BLaER1 treated with 17β-estradiol and CSF1 and Interleukin-3, amounts not matched to agents 10 nM and 100 nM (cell line): ENCODE results near the gene SHISA9.

Experiments used
- H3K27ac ChIP-seq, 11 experiments: shearing (Covaris generic); formaldehyde crosslinking; 2 replicates each; pipeline ENCODE4 v1.8.1; 2022
- H3K27me3 ChIP-seq, 11 experiments: shearing (Covaris generic); formaldehyde crosslinking; 2 replicates each; pipeline ENCODE4 v1.8.1; 2022
- H3K36me3 ChIP-seq, 11 experiments: shearing (Covaris generic); formaldehyde crosslinking; 2 replicates each; pipeline ENCODE4 v1.8.1; 2022
- H3K4me1 ChIP-seq, 10 experiments: shearing (Covaris generic); formaldehyde crosslinking; 2 replicates each; pipeline ENCODE4 v1.8.1; 2022
- H3K4me2 ChIP-seq, 11 experiments: shearing (Covaris generic); formaldehyde crosslinking; 2 replicates each; pipeline ENCODE4 v1.8.1; 2022
- H3K4me3 ChIP-seq, 10 experiments: shearing (Covaris generic); formaldehyde crosslinking; 2 replicates each; pipeline ENCODE4 v1.8.1; 2022
- H3K9ac ChIP-seq, 11 experiments: shearing (Covaris generic); formaldehyde crosslinking; 2 replicates each; pipeline ENCODE4 v1.8.1; 2022
- H3K9me3 ChIP-seq, 11 experiments: shearing (Covaris generic); formaldehyde crosslinking; replicated peaks in 1 of 11; 2 replicates each; pipeline ENCODE4 v1.8.1; 2022
- H4K20me1 ChIP-seq, 11 experiments: shearing (Covaris generic); formaldehyde crosslinking; 2 replicates each; pipeline ENCODE4 v1.8.1; 2022
- Cebpa-rat ChIP-seq, 11 experiments: shearing (Covaris generic); IDR thresholded peaks; 2 replicates each; pipeline ENCODE4 v1.8.1; 2022

The SHISA9 gene

DNA sequence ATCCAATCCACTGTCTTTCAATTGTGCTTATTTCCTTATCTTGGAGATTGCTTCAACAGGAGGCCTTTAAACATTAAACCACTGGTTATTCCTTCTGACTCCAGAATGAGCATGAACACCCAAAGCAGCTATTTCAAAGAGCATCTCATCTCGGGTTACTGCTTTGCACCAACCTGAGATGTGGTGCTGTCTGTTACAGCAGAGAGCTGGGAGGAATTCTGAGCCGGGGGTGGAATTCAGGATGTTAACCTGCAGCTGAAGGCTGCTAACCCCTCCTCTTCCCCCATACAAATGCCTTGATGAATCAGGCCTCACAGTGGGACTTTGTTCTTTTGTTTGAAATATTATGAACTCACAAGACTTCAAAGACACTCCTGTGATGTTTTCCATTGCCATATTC, 113.1 kb downstream of the SHISA9 start:
- Histone ChIP-seq H3K36me3 (no peaks in the 10 kb centered on the region), H3K4me1 (0 out of 20 replicates have a peak, but pooled peaks cover 0 to 4% (median 0%) of the 10 kb centered on the region in 10 experiments), H3K9me3 (no peaks in the 10 kb centered on the region), H3K27me3 (no peaks in the 10 kb centered on the region), H3K4me3 (no peak overlapping the region), H3K9ac (no peak overlapping the region), H4K20me1 (no peaks in the 10 kb centered on the region), H3K4me2 (no peak overlapping the region), H3K27ac (no peak overlapping the region)
- TF ChIP-seq Cebpa-rat (IDR thresholded peaks at IDR 0.05), result no peak

DNA sequence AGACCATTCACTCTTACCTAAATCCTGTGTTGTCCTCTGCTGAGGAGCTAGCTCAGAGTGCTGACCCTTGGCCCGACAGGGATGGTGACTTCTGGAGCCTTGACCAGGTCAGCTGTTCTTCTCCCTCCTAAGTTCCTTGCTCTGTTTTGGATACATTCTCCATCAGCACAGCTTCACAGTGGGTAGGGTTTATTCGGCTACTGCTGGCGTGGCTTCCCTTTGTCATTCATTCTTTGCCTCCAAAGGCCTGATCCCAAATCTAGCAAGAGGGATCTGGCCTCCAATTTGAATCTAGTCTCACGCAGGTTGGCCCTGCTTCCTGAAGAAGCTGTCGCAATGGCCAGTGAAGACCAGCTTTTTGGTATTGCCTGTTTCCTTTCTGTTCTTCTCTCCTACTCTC, 116.6 kb downstream of the SHISA9 start:
- TF ChIP-seq Cebpa-rat (IDR thresholded peaks at IDR 0.05), result no peak
- no peak overlapping the region for H3K4me3 ChIP-seq
- H3K4me2 ChIP-seq, result no peak overlapping the region
- H3K36me3 ChIP-seq, result no peaks in the 10 kb centered on the region
- no peak overlapping the region for H3K9ac ChIP-seq
- no peak overlapping the region for H3K27ac ChIP-seq
- no peaks in the 10 kb centered on the region for H3K9me3 ChIP-seq
- no peaks in the 10 kb centered on the region for H3K27me3 ChIP-seq
- no peaks in the 10 kb centered on the region for H4K20me1 ChIP-seq
- H3K4me1 ChIP-seq, result 0 out of 20 replicates have a peak, but pooled peaks cover 0 to 4% (median 0%) of the 10 kb centered on the region in 10 experiments

- Histone ChIP-seq H3K27ac (no peak overlapping the region), H4K20me1 (no peaks in the 10 kb centered on the region), H3K9me3 (peaks cover 0 to 9% (median 0%) of the 10 kb centered on the region in 11 experiments; a peak in 1 of 22 replicates), H3K4me1 (no peaks in the 10 kb centered on the region), H3K4me3 (no peak overlapping the region), H3K4me2 (no peak overlapping the region), H3K36me3 (no peaks in the 10 kb centered on the region), H3K9ac (no peak overlapping the region), H3K27me3 (no peaks in the 10 kb centered on the region)
- TF ChIP-seq Cebpa-rat (IDR thresholded peaks at IDR 0.05), result no peak
These were observed 120.6 kb downstream of the SHISA9 start for GRCh38 chr16:13021996-13022395.

DNA sequence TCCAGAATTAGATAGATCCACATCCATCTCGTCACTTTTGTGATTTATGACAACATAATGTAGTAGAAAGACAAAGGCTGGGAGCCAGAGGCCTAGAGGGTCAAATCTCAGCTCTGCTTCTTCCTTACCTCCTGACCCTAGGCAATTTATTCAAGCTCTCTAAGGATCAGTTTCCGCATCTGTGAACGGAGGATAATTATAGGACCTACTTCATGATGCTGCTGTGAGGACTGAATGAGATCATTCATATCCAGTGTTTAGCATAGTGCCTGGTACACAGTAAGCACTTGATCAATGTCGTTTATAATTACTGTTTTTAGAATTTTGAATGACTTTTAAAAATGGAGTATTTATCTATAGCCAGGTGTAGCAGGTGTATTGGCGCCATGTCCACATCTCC, 128.4 kb downstream of the SHISA9 start:
- H3K27me3 ChIP-seq, result no peaks in the 10 kb centered on the region
- no peak overlapping the region for H3K27ac ChIP-seq
- no peak overlapping the region for H3K4me2 ChIP-seq
- TF ChIP-seq Cebpa-rat (IDR thresholded peaks at IDR 0.05), result no peak
- no peak overlapping the region for H3K4me3 ChIP-seq
- no peak overlapping the region for H3K9ac ChIP-seq
- H3K4me1 ChIP-seq, result no peaks in the 10 kb centered on the region
- H4K20me1 ChIP-seq, result no peaks in the 10 kb centered on the region
- no peaks in the 10 kb centered on the region for H3K36me3 ChIP-seq
- H3K9me3 ChIP-seq, result peaks cover 5 to 29% (median 11%) of the 10 kb centered on the region in 11 experiments; a peak in 16 of 22 replicates

DNA sequence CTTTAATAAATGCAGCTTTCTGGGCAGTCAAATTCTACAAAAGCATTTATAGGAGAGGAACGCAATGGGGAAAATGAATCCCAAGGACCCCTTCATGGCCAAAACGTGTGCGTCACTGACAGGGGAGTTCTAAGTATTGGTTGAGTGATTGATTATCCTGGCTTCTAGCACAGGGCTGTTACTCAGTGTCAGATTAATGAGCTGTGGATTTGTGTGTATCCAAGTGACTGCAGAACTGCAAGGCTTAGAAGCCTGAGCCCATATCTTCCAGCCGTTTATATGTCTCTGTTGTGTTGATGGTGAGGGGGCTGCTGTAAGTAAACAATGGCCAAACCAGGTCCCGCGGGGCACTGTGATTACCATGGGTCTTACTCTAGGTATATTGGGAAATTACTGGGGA, 129.4 kb downstream of the SHISA9 start:
- Histone ChIP-seq H3K9ac (no peak overlapping the region), H3K36me3 (no peaks in the 10 kb centered on the region), H3K9me3 (peaks cover 5 to 29% (median 11%) of the 10 kb centered on the region in 11 experiments; a peak in 16 of 22 replicates), H3K27ac (no peak overlapping the region), H3K4me2 (no peak overlapping the region), H3K27me3 (no peaks in the 10 kb centered on the region), H3K4me1 (no peaks in the 10 kb centered on the region), H4K20me1 (no peaks in the 10 kb centered on the region), H3K4me3 (no peak overlapping the region)
- no peak for TF ChIP-seq Cebpa-rat (IDR thresholded peaks at IDR 0.05)

GRCh38 chr16:13032911-13033310, 131.5 kb downstream of the SHISA9 start:
- H3K4me3 ChIP-seq, result no peak overlapping the region
- no peak overlapping the region for H3K9ac ChIP-seq
- peaks cover 5 to 15% (median 9%) of the 10 kb centered on the region in 11 experiments; a peak in 15 of 22 replicates for H3K9me3 ChIP-seq
- no peak overlapping the region for H3K4me2 ChIP-seq
- H3K27me3 ChIP-seq, result no peaks in the 10 kb centered on the region
- TF ChIP-seq Cebpa-rat (IDR thresholded peaks at IDR 0.05), result no peak
- H3K36me3 ChIP-seq, result no peaks in the 10 kb centered on the region
- no peaks in the 10 kb centered on the region for H4K20me1 ChIP-seq
- H3K4me1 ChIP-seq, result no peaks in the 10 kb centered on the region
- no peak overlapping the region for H3K27ac ChIP-seq

GRCh38 chr16:13036600-13036999, 135.2 kb downstream of the SHISA9 start:
- H3K27ac ChIP-seq, result no peak overlapping the region
- H3K9ac ChIP-seq, result no peak overlapping the region
- no peak for TF ChIP-seq Cebpa-rat (IDR thresholded peaks at IDR 0.05)
- no peaks in the 10 kb centered on the region for H3K27me3 ChIP-seq
- H3K36me3 ChIP-seq, result no peaks in the 10 kb centered on the region
- no peak overlapping the region for H3K4me2 ChIP-seq
- no peaks in the 10 kb centered on the region for H4K20me1 ChIP-seq
- no peak overlapping the region for H3K4me3 ChIP-seq
- no peaks in the 10 kb centered on the region for H3K4me1 ChIP-seq
- H3K9me3 ChIP-seq, result peaks cover 0 to 11% (median 0%) of the 10 kb centered on the region in 11 experiments; a peak in 3 of 22 replicates

DNA sequence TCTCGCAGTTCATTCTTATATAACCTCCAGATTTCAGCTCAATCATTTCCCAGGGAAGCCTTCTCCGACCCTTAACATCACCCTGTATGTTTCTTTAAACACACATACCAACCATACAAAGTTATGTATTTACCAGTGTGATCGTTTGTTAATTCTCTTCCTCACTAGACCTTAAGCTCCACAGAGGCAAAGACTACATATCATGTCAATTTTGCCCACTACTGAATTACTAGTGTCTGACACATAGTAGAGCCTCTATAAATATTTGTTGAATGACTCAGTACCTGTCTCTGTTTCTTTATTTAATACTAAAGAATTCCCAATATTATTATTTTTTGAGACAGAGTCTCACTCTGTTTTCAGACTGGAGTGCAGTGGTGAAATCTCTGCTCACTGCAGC, 137.2 kb downstream of the SHISA9 start:
- Histone ChIP-seq H3K27ac (no peak overlapping the region), H3K9me3 (peaks cover 0 to 11% (median 0%) of the 10 kb centered on the region in 11 experiments; a peak in 4 of 22 replicates), H3K4me3 (no peak overlapping the region), H3K27me3 (no peaks in the 10 kb centered on the region), H3K4me1 (no peaks in the 10 kb centered on the region), H3K4me2 (no peak overlapping the region), H4K20me1 (no peaks in the 10 kb centered on the region), H3K9ac (no peak overlapping the region), H3K36me3 (no peaks in the 10 kb centered on the region)
- TF ChIP-seq Cebpa-rat (IDR thresholded peaks at IDR 0.05), result no peak

- Histone ChIP-seq H3K36me3 (no peaks in the 10 kb centered on the region), H4K20me1 (no peaks in the 10 kb centered on the region), H3K4me3 (no peak overlapping the region), H3K4me1 (no peaks in the 10 kb centered on the region), H3K4me2 (no peak overlapping the region), H3K9me3 (peaks cover 0 to 11% (median 0%) of the 10 kb centered on the region in 11 experiments; a peak in 4 of 22 replicates), H3K27me3 (no peaks in the 10 kb centered on the region), H3K27ac (no peak overlapping the region), H3K9ac (no peak overlapping the region)
- TF ChIP-seq Cebpa-rat (IDR thresholded peaks at IDR 0.05), result no peak
These were observed 138.1 kb downstream of the SHISA9 start for GRCh38 chr16:13039526-13039925.

- Histone ChIP-seq H3K36me3 (no peaks in the 10 kb centered on the region), H3K4me3 (no peak overlapping the region), H3K4me2 (no peak overlapping the region), H3K27ac (no peak overlapping the region), H3K27me3 (no peaks in the 10 kb centered on the region), H3K9ac (no peak overlapping the region), H4K20me1 (no peaks in the 10 kb centered on the region), H3K9me3 (peaks cover 0 to 11% (median 0%) of the 10 kb centered on the region in 11 experiments; a peak in 4 of 22 replicates), H3K4me1 (no peaks in the 10 kb centered on the region)
- TF ChIP-seq Cebpa-rat (IDR thresholded peaks at IDR 0.05), result no peak
These were observed 139.8 kb downstream of the SHISA9 start for GRCh38 chr16:13041180-13041579.
